ENCODE results near the gene APRT. TPM values are rescaled to one million over a fixed set of nuclear protein-coding genes. Genes with fewer than 3 reads are reported as not detected.

Gene APRT
- total and polyA plus RNA-seq, 9 of the 15 experiments (the other 6 are each of a cell fraction or from before 2014, with no cell fraction given), result 41.7 to 409 (median 146) TPM

DNA sequence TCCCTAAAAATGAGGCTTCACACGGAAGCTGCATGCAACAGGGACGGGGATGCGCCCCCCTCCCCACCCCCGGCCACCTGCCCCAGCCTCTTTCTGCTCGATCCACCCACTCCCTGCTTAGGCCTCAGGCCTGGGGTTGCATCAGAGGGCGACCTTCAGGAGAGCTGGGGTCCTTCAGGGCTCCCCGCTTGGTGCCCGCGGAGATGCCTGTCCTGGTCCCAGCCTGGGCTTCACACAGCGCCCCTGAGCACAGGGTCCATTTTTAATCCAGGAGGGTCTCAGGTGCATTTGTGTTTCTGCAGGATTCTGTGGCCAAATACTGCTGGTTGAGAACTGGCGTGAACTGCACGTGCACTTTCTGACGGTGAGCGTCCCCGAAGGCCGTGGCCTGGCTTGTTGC lies 7.4 kb upstream of the APRT start (continued):
- TF ChIP-seq, protein P1, sequence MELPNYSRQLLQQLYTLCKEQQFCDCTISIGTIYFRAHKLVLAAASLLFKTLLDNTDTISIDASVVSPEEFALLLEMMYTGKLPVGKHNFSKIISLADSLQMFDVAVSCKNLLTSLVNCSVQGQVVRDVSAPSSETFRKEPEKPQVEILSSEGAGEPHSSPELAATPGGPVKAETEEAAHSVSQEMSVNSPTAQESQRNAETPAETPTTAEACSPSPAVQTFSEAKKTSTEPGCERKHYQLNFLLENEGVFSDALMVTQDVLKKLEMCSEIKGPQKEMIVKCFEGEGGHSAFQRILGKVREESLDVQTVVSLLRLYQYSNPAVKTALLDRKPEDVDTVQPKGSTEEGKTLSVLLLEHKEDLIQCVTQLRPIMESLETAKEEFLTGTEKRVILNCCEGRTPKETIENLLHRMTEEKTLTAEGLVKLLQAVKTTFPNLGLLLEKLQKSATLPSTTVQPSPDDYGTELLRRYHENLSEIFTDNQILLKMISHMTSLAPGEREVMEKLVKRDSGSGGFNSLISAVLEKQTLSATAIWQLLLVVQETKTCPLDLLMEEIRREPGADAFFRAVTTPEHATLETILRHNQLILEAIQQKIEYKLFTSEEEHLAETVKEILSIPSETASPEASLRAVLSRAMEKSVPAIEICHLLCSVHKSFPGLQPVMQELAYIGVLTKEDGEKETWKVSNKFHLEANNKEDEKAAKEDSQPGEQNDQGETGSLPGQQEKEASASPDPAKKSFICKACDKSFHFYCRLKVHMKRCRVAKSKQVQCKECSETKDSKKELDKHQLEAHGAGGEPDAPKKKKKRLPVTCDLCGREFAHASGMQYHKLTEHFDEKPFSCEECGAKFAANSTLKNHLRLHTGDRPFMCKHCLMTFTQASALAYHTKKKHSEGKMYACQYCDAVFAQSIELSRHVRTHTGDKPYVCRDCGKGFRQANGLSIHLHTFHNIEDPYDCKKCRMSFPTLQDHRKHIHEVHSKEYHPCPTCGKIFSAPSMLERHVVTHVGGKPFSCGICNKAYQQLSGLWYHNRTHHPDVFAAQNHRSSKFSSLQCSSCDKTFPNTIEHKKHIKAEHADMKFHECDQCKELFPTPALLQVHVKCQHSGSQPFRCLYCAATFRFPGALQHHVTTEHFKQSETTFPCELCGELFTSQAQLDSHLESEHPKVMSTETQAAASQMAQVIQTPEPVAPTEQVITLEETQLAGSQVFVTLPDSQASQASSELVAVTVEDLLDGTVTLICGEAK (IDR thresholded peaks at IDR 0.05), result no peak
- TF ChIP-seq, protein P1 (CRISPR knock-in tag; IDR thresholded peaks at IDR 0.05), result no peak
- TF ChIP-seq FOXP1 (CRISPR knock-in tag; IDR thresholded peaks at IDR 0.05), result no peak
- no peak for TF ChIP-seq KHSRP (IDR thresholded peaks at IDR 0.05)
